Esophagus (tissue), 2 donors: Measurements from ENCODE around the gene COL5A1. TPM values are rescaled to one million over a fixed set of nuclear protein-coding genes. Genes with fewer than 3 reads are reported as not detected.

Source experiments
- H3K27ac ChIP-seq, 2 donors: one replicate each; pipeline ENCODE4 v1.5.1; 2013; ENCODE audit warnings: low read depth in 2 of 2, mild to moderate bottlenecking in 2 of 2, inconsistent platforms in 1 of 2, low read length in 1 of 2, moderate library complexity in 1 of 2
- H3K27me3 ChIP-seq, 2 donors: one replicate each; pipeline ENCODE4 v1.6.1; 2013; ENCODE audit warnings: low read length in 2 of 2, control low read depth in 1 of 2, mild to moderate bottlenecking in 1 of 2; ENCODE audit not compliant: insufficient read depth in 2 of 2, control insufficient read depth in 1 of 2
- H3K36me3 ChIP-seq, 2 donors: one replicate each; pipeline ENCODE4 v1.6.1; 2013; ENCODE audit warnings: low read length in 1 of 2; ENCODE audit not compliant: control insufficient read depth in 2 of 2, insufficient read depth in 2 of 2
- H3K4me1 ChIP-seq, 2 donors: one replicate each; pipeline ENCODE4 v1.6.1; 2013; ENCODE audit warnings: low read length in 1 of 2; ENCODE audit not compliant: control insufficient read depth in 2 of 2, insufficient read depth in 2 of 2
- H3K4me3 ChIP-seq, 2 donors: one replicate each; pipeline ENCODE4 v1.5.1; 2013; ENCODE audit warnings: low read length in 2 of 2, mild to moderate bottlenecking in 2 of 2, low read depth in 1 of 2, moderate library complexity in 1 of 2
- H3K9me3 ChIP-seq, 2 donors: one replicate each; pipeline ENCODE4 v1.6.1; 2013; ENCODE audit warnings: mild to moderate bottlenecking in 2 of 2, low read depth in 1 of 2, low read length in 1 of 2, moderate library complexity in 1 of 2; ENCODE audit not compliant: control insufficient read depth in 2 of 2, insufficient read depth in 1 of 2
- WGBS, 2 donors: extraction: QIAGEN DNeasy Blood & Tissue Kit; methylation state at CpG; one replicate each; pipeline ENCODE4 v1.1.7; 2013; 5-methylcytosine and 5-hydroxymethylcytosine counted together
- polyA plus RNA-seq, 2 donors: library from polyadenylated mRNA; stranded (reverse); fragments of 200-250 nt; gene quantifications; one replicate each; pipeline ENCODE4 v1.2.3, GENCODE V29; 2013
- donor health status: healthy with polysubstance abuse.
- donor health status: Bipolar disorder and iron deficiency.

Gene COL5A1
- polyA plus RNA-seq, 2 donors = 3.5 to 7.6 TPM

GRCh38 chr9:134828892-134829291 is 187.3 kb downstream of the COL5A1 start:
- peaks cover 0 to 9% of the 10 kb centered on the region in 2 donors for H3K36me3 ChIP-seq
- no peak overlapping the region for H3K27ac ChIP-seq
- no peaks in the 10 kb centered on the region for H3K9me3 ChIP-seq
- peaks cover 0 to 11% of the 10 kb centered on the region in 2 donors for H3K4me1 ChIP-seq
- no peaks in the 10 kb centered on the region for H3K27me3 ChIP-seq
- 81 to 88% methylated on average over 11 of the region's 11 CpGs for WGBS, 2 donors
- H3K4me3 ChIP-seq = no peak overlapping the region

- Histone ChIP-seq H3K4me3 (no peak overlapping the region), H3K27me3 (no peaks in the 10 kb centered on the region), H3K36me3 (peaks cover 0 to 9% of the 10 kb centered on the region in 2 donors), H3K4me1 (peaks cover 0 to 11% of the 10 kb centered on the region in 2 donors), H3K27ac (no peak overlapping the region), H3K9me3 (no peaks in the 10 kb centered on the region)
- WGBS, 2 donors = 88% methylated on average over 35 of the region's 35 CpGs
Observed at GRCh38 chr9:134829356-134829937, 187.8 kb downstream of the COL5A1 start.

GRCh38 chr9:134830126-134830525 is 188.5 kb downstream of the COL5A1 start:
- Histone ChIP-seq H3K4me3 (no peak overlapping the region), H3K27me3 (no peaks in the 10 kb centered on the region), H3K4me1 (peaks cover 0 to 11% of the 10 kb centered on the region in 2 donors), H3K36me3 (peaks cover 0 to 12% of the 10 kb centered on the region in 2 donors), H3K27ac (no peak overlapping the region), H3K9me3 (no peaks in the 10 kb centered on the region)
- WGBS, 2 donors = 87% methylated on average over 19 of the region's 19 CpGs

- Histone ChIP-seq H3K4me3 (no peak overlapping the region), H3K36me3 (peaks cover 0 to 12% of the 10 kb centered on the region in 2 donors), H3K27me3 (no peaks in the 10 kb centered on the region), H3K27ac (no peak overlapping the region), H3K9me3 (no peaks in the 10 kb centered on the region), H3K4me1 (peaks cover 0 to 11% of the 10 kb centered on the region in 2 donors)
- WGBS, 2 donors = 84 to 87% methylated on average over 21 of the region's 21 CpGs
Observed at GRCh38 chr9:134830926-134831720, 189.5 kb downstream of the COL5A1 start.

- 93 to 94% methylated on average over 19 of the region's 19 CpGs for WGBS, 2 donors
- Histone ChIP-seq H3K4me1 (no peaks in the 10 kb centered on the region), H3K36me3 (peaks cover 0 to 12% of the 10 kb centered on the region in 2 donors), H3K27ac (no peak overlapping the region), H3K27me3 (no peaks in the 10 kb centered on the region), H3K9me3 (no peaks in the 10 kb centered on the region), H3K4me3 (no peak overlapping the region)
Observed at GRCh38 chr9:134832471-134832870, 190.9 kb downstream of the COL5A1 start.

- Histone ChIP-seq H3K27me3 (no peaks in the 10 kb centered on the region), H3K4me3 (no peak overlapping the region), H3K27ac (no peak overlapping the region), H3K4me1 (no peaks in the 10 kb centered on the region), H3K9me3 (no peaks in the 10 kb centered on the region), H3K36me3 (peaks cover 0 to 8% of the 10 kb centered on the region in 2 donors)
- WGBS, 2 donors = 74 to 80% methylated on average over 10 to 11 of the region's 11 CpGs
Observed at GRCh38 chr9:134833294-134833880, 191.8 kb downstream of the COL5A1 start.

- Histone ChIP-seq H3K27me3 (no peaks in the 10 kb centered on the region), H3K4me1 (no peaks in the 10 kb centered on the region), H3K4me3 (no peak overlapping the region), H3K36me3 (peaks cover 0 to 3% of the 10 kb centered on the region in 2 donors), H3K27ac (no peak overlapping the region), H3K9me3 (no peaks in the 10 kb centered on the region)
- WGBS, 2 donors = 86 to 89% methylated on average over 20 of the region's 20 CpGs
Observed at GRCh38 chr9:134834217-134834956, 192.8 kb downstream of the COL5A1 start.

- Histone ChIP-seq H3K27ac (no peak overlapping the region), H3K27me3 (no peaks in the 10 kb centered on the region), H3K4me1 (no peaks in the 10 kb centered on the region), H3K9me3 (no peaks in the 10 kb centered on the region), H3K4me3 (no peak overlapping the region), H3K36me3 (peaks cover 0 to 5% of the 10 kb centered on the region in 2 donors)
- 84 to 93% methylated on average over 25 of the region's 25 CpGs for WGBS, 2 donors
Observed at GRCh38 chr9:134834957-134835419, 193.4 kb downstream of the COL5A1 start.

- H3K36me3 ChIP-seq = peaks cover 0 to 5% of the 10 kb centered on the region in 2 donors
- no peak overlapping the region for H3K4me3 ChIP-seq
- H3K27me3 ChIP-seq = no peaks in the 10 kb centered on the region
- no peak overlapping the region for H3K27ac ChIP-seq
- H3K9me3 ChIP-seq = no peaks in the 10 kb centered on the region
- WGBS, 2 donors = 73 to 80% methylated on average over 16 of the region's 16 CpGs
- H3K4me1 ChIP-seq = no peaks in the 10 kb centered on the region
Observed at GRCh38 chr9:134835448-134835847, 193.8 kb downstream of the COL5A1 start.
